Measurements from ENCODE around the gene TNFRSF4. TPM values are rescaled to one million over a fixed set of nuclear protein-coding genes. Genes with fewer than 3 reads are reported as not detected.
"Not testable (repeated sequence)": the region's sequence is repeated elsewhere in the genome, so short reads cannot be mapped to it uniquely, and the experiment has no call there.

Gene TNFRSF4
- total RNA-seq, 2 experiments from 2014 or later = 27.6 to 28.6 TPM

- Mint-ChIP-seq H3K27ac (no peak overlapping the region), H3K4me1 (ENCODE audit: low read depth) (peaks cover 3% of the 10 kb centered on the region), H3K27me3 (no peaks in the 10 kb centered on the region), H3K36me3 (ENCODE audit: low read depth) (no peaks in the 10 kb centered on the region), H3K9me3 (peaks cover 4% of the 10 kb centered on the region), H3K4me3 (no peak overlapping the region)
- H3K36me3 ChIP-seq (ENCODE audit: insufficient read depth, low read length) = no peaks in the 10 kb centered on the region
- TF ChIP-seq CTCF (IDR thresholded peaks at IDR 0.05) = no peak
- intact Hi-C loops (cut with DNase I, micrococcal nuclease) = no loop called here
- ATAC-seq (ENCODE audit: poor library complexity) (no peak), DNase-seq (peak in 4 of 14 experiments; percentile 0 to 37 (median 17))
- H3K27ac ChIP-seq (ENCODE audit: low read depth in 1 of 2, low read length in 2 of 2) = no peak overlapping the region
- H3K27me3 ChIP-seq (ENCODE audit: control insufficient read depth in 1 of 2, insufficient read depth in 2 of 2, low read length in 2 of 2) = no peaks in the 10 kb centered on the region
- POLR2A ChIA-PET = no interaction called here
- CTCF ChIA-PET = no interaction called here
- no peak overlapping the region for H3K4me3 ChIP-seq (ENCODE audit: low read length)
- H3K4me1 ChIP-seq (ENCODE audit: insufficient read depth, low read length) = peaks cover 14% of the 10 kb centered on the region
- H3K9me3 ChIP-seq (ENCODE audit: control insufficient read depth in 1 of 2, insufficient read depth in 1 of 2, low read length in 2 of 2) = peaks cover 0 to 14% of the 10 kb centered on the region in 2 experiments
Measured at GRCh38 chr1:1197551-1198422, 16.2 kb downstream of the TNFRSF4 start.

- no peak for TF ChIP-seq CTCF (IDR thresholded peaks at IDR 0.05)
- POLR2A ChIA-PET = no interaction called here
Measured at GRCh38 chr1:1197188-1197500, 16.8 kb downstream of the TNFRSF4 start.

GRCh38 chr1:1196431-1197187 is 17.3 kb downstream of the TNFRSF4 start:
- H3K36me3 Mint-ChIP-seq (ENCODE audit: low read depth) = no peaks in the 10 kb centered on the region
- Histone ChIP-seq H3K4me3 (ENCODE audit: low read length) (no peak overlapping the region), H3K4me1 (ENCODE audit: insufficient read depth, low read length) (peaks cover 14% of the 10 kb centered on the region), H3K27ac (ENCODE audit: low read depth in 1 of 2, low read length in 2 of 2) (no peak overlapping the region), H3K36me3 (ENCODE audit: insufficient read depth, low read length) (no peaks in the 10 kb centered on the region), H3K9me3 (ENCODE audit: control insufficient read depth in 1 of 2, insufficient read depth in 1 of 2, low read length in 2 of 2) (peaks cover 0 to 17% of the 10 kb centered on the region in 2 experiments), H3K27me3 (ENCODE audit: control insufficient read depth in 1 of 2, insufficient read depth in 2 of 2, low read length in 2 of 2) (no peaks in the 10 kb centered on the region)
- H3K4me3 Mint-ChIP-seq = no peak overlapping the region
- peaks cover 4% of the 10 kb centered on the region for H3K9me3 Mint-ChIP-seq
- no peak for TF ChIP-seq CTCF (IDR thresholded peaks at IDR 0.05)
- H3K27me3 Mint-ChIP-seq = no peaks in the 10 kb centered on the region
- DNase-seq (peak in 4 of 14 experiments; percentile 0 to 30 (median 11)), ATAC-seq (ENCODE audit: poor library complexity) (no peak)
- ChIA-PET POLR2A (no interaction called here), CTCF (no interaction called here)
- intact Hi-C loops (cut with DNase I, micrococcal nuclease) = no loop called here
- peaks cover 3% of the 10 kb centered on the region for H3K4me1 Mint-ChIP-seq (ENCODE audit: low read depth)
- H3K27ac Mint-ChIP-seq = no peak overlapping the region

More at GRCh38 chr1:1197188-1197500, 16.8 kb downstream of the TNFRSF4 start:
- peaks cover 14% of the 10 kb centered on the region for H3K4me1 ChIP-seq (ENCODE audit: insufficient read depth, low read length)
- no peaks in the 10 kb centered on the region for H3K36me3 Mint-ChIP-seq (ENCODE audit: low read depth)
- ATAC-seq (ENCODE audit: poor library complexity) (no peak), DNase-seq (no peak)
- no peaks in the 10 kb centered on the region for H3K36me3 ChIP-seq (ENCODE audit: insufficient read depth, low read length)
- H3K4me3 Mint-ChIP-seq = no peak overlapping the region
- no peaks in the 10 kb centered on the region for H3K27me3 ChIP-seq (ENCODE audit: control insufficient read depth in 1 of 2, insufficient read depth in 2 of 2, low read length in 2 of 2)
- intact Hi-C loops (cut with DNase I, micrococcal nuclease) = no loop called here
- no peak overlapping the region for H3K27ac Mint-ChIP-seq
- no peaks in the 10 kb centered on the region for H3K27me3 Mint-ChIP-seq
- H3K27ac ChIP-seq (ENCODE audit: low read depth in 1 of 2, low read length in 2 of 2) = no peak overlapping the region
- H3K9me3 ChIP-seq (ENCODE audit: control insufficient read depth in 1 of 2, insufficient read depth in 1 of 2, low read length in 2 of 2) = peaks cover 0 to 14% of the 10 kb centered on the region in 2 experiments
- H3K9me3 Mint-ChIP-seq = peaks cover 4% of the 10 kb centered on the region
- H3K4me1 Mint-ChIP-seq (ENCODE audit: low read depth) = peaks cover 3% of the 10 kb centered on the region
- CTCF ChIA-PET = no interaction called here
- H3K4me3 ChIP-seq (ENCODE audit: low read length) = no peak overlapping the region

- H3K36me3 Mint-ChIP-seq (ENCODE audit: low read depth); H3K27me3 Mint-ChIP-seq; H3K4me3 Mint-ChIP-seq; intact Hi-C loops (cut with DNase I, micrococcal nuclease); H3K9me3 Mint-ChIP-seq; H3K27me3 ChIP-seq (ENCODE audit: control insufficient read depth in 1 of 2, insufficient read depth in 2 of 2, low read length in 2 of 2); POLR2A ChIA-PET; H3K4me1 Mint-ChIP-seq (ENCODE audit: low read depth); H3K4me3 ChIP-seq (ENCODE audit: low read length); H3K36me3 ChIP-seq (ENCODE audit: insufficient read depth, low read length); ATAC-seq (ENCODE audit: poor library complexity); CTCF ChIA-PET; H3K27ac Mint-ChIP-seq; H3K27ac ChIP-seq (ENCODE audit: low read depth in 1 of 2, low read length in 2 of 2): not testable (repeated sequence)
- DNase-seq = peak in 2 of 14 experiments; percentile 0 to 6
- Histone ChIP-seq H3K9me3 (ENCODE audit: control insufficient read depth in 1 of 2, insufficient read depth in 1 of 2, low read length in 2 of 2) (peaks cover 0 to 20% of the 10 kb centered on the region in 2 experiments), H3K4me1 (ENCODE audit: insufficient read depth, low read length) (peaks cover 11% of the 10 kb centered on the region)
Measured at GRCh38 chr1:1195726-1196125, 18.2 kb downstream of the TNFRSF4 start.

Measured in CD4-positive, alpha-beta T cell (primary cell).